Purkinje cell (primary cell): ENCODE data around the gene IL1B. TPM values are rescaled to one million over a fixed set of nuclear protein-coding genes. Genes with fewer than 3 reads are reported as not detected.

Experiments used
- polyA plus RNA-seq: library from polyadenylated mRNA; unstranded; fragments of >200 nt; fragmentation: Nextera tagmentation; gene quantifications from 2 replicates; pipeline ENCODE4 v1.2.1, GENCODE V29; 2014

The IL1B gene
- polyA plus RNA-seq = not detected in 2 replicates

DNA sequence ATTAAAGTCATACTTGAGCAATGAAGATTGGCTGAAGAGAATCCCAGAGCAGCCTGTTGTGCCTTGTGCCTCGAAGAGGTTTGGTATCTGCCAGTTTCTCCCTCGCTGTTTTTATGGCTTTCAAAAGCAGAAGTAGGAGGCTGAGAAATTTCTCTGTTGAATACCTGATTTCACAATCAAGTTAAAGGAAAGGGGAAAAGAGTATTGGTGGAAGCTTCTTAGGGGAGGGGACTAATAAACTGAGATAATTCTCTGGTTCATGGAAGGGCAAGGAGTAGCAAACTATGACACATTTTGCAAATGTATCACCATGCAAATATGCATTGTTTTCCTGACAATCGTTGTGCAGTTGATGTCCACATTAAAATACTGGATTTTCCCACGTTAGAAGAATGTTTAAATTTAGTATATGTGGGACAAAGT lies at the start of gene IL1B:
TSS of gene IL1B (minus strand) at position 85 of the 423 bp plus-strand sequence. CDS start 550 bp downstream, outside the sequence.

DNA sequence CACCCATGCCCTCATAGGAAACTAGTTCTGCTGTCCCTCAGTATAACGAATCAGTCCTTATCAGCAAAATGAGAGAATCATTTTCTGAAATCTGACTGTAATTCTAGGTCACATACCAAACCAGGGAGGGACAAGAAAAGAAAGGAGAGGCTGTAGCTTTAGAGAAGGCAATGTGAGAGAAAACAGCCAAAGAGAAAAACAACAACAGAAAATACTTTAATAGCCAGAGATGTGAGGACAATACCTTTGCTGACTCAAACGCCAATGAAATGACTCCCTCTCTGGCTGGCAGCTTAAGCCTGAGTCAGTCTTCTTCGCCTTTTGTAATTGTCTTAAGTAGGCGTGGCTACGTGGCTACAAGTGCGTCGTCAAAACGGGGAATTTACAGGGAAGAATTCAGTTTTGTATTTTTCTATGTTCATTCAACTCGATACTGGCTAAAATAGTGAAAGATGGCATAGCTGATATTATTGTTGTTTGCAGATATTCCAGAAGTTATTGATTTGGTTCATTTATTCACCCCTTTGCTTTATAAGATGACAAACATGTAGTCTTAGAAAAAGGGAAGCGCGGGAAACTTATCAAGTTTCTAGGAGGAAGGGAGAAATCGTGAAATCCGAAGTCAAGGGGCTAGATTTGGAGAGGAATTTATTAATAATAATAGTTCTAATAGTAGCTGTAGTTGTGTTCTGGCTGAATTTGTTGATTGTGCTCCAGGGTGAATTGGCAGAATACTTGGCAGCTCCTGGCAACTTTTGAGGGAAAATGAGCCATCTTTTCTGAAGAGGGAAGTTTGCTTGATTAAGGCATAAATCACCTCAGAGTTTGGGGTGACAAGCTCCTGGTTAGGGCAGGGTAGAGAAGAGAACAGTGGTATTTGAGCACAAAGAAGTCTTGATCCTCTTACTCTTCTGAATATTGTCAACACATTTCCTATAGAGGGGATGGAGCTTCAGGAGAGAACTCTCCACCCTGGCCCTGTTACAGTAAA lies 52.1 kb downstream of the IL1B start, which contains the start of gene IL1A:
TSS of gene IL1A (minus strand) at position 295 of the 991 bp plus-strand sequence. CDS start 723 bp downstream, outside the sequence.

Other genes starting within 250 kb of the IL1B start
- 732 and 829 TPM in 2 replicates for gene SLC20A1, start 190.8 kb downstream of the IL1B start, polyA plus RNA-seq
- gene NT5DC4, start 115.8 kb downstream of the IL1B start, polyA plus RNA-seq = 0.18 TPM in 1 of 2 replicates, not detected in the other
- 3.7 TPM in 1 of 2 replicates, not detected in the other for gene CKAP2L, start 72.2 kb downstream of the IL1B start, polyA plus RNA-seq
- not detected in 2 replicates for gene IL1A, start 52.3 kb downstream of the IL1B start, polyA plus RNA-seq
- not detected in 2 replicates for gene IL37, start 74.4 kb upstream of the IL1B start, polyA plus RNA-seq
- not detected in 2 replicates for gene IL36G, start 141.2 kb upstream of the IL1B start, polyA plus RNA-seq
- not detected in 2 replicates for gene IL36A, start 168.7 kb upstream of the IL1B start, polyA plus RNA-seq
- gene IL36B, start 216.1 kb upstream of the IL1B start, polyA plus RNA-seq = not detected in 2 replicates
- not detected in 2 replicates for gene IL36RN, start 222.4 kb upstream of the IL1B start, polyA plus RNA-seq
- gene IL1F10, start 231.2 kb upstream of the IL1B start, polyA plus RNA-seq = not detected in 2 replicates